ENCODE data around the gene JAGN1. TPM values are rescaled to one million over a fixed set of nuclear protein-coding genes. Genes with fewer than 3 reads are reported as not detected.

JAGN1 gene
- total and polyA plus RNA-seq, 9 of the 15 experiments (the other 6 are each of a cell fraction or from before 2014, with no cell fraction given): 31.6 to 77.8 (median 40.3) TPM

GRCh38 chr3:9899289-9899791 lies 8.9 kb downstream of the JAGN1 start (continued):
- no peak for TF ChIP-seq BRF2 (IDR thresholded peaks at IDR 0.05; ENCODE audit: borderline replicate concordance, insufficient read depth, insufficient read length)
- TF ChIP-seq KLF10 (CRISPR knock-in tag; IDR thresholded peaks at IDR 0.05): no peak
- TF ChIP-seq DNMT1 (IDR thresholded peaks at IDR 0.05): no peak
- no peak for TF ChIP-seq MAFF (IDR thresholded peaks at IDR 0.05; ENCODE audit: low read length)
- no peak for TF ChIP-seq KLF16 (IDR thresholded peaks at IDR 0.05)
- TF ChIP-seq ZBTB26 (CRISPR knock-in tag; IDR thresholded peaks at IDR 0.05): 0 out of 2 replicates have a peak, but pooled peaks have one; percentile 81
- TF ChIP-seq MTA2 (IDR thresholded peaks at IDR 0.05; ENCODE audit: low read depth): peak; percentile 34; the same call in 1 of the 2 replicates
- TF ChIP-seq ELF1 (tag; IDR thresholded peaks at IDR 0.05): no peak
- TF ChIP-seq GATA2 (CRISPR knock-in tag; IDR thresholded peaks at IDR 0.05): peak; percentile 57
- TF ChIP-seq LARP7 (IDR thresholded peaks at IDR 0.05): peak; percentile 85
- TF ChIP-seq NUFIP1 (IDR thresholded peaks at IDR 0.05; ENCODE audit: partially characterized antibody): no peak
- 0 out of 2 replicates have a peak, but pooled peaks have one; percentile 79 for TF ChIP-seq SMARCE1 (IDR thresholded peaks at IDR 0.05)
- TF ChIP-seq DPF2 (IDR thresholded peaks at IDR 0.05): peak; percentile 66
- TF ChIP-seq NKRF (IDR thresholded peaks at IDR 0.05; ENCODE audit: borderline replicate concordance): peak; percentile 55; the same call in 1 of the 2 replicates
- TF ChIP-seq NR0B1 (IDR thresholded peaks at IDR 0.05; ENCODE audit: partially characterized antibody): no peak
- TF ChIP-seq ARID2 (IDR thresholded peaks at IDR 0.05): peak; percentile 44; the same call in 1 of the 2 replicates
- TF ChIP-seq POLR2H (tag; IDR thresholded peaks at IDR 0.05; ENCODE audit: low read depth): no peak
- TF ChIP-seq NCOA1 (IDR thresholded peaks at IDR 0.05; ENCODE audit: low read depth): no peak
- peak; percentile 89 for TF ChIP-seq ELF4 (CRISPR knock-in tag; IDR thresholded peaks at IDR 0.05)
- no peak for TF ChIP-seq TFAM (CRISPR knock-in tag; conservative IDR thresholded peaks at IDR 0.05)
- TF ChIP-seq TRIM25 (IDR thresholded peaks at IDR 0.05; ENCODE audit: borderline replicate concordance): peak; percentile 92; the same call in 1 of the 2 replicates
- no peak for TF ChIP-seq CREBBP (IDR thresholded peaks at IDR 0.05; ENCODE audit: low read depth, low read length)
- TF ChIP-seq MYBL2 (IDR thresholded peaks at IDR 0.05; ENCODE audit: low read depth): peak; percentile 34; the same call in 1 of the 2 replicates
- no peak for TF ChIP-seq MYBL2 (CRISPR knock-in tag; IDR thresholded peaks at IDR 0.05; ENCODE audit: borderline replicate concordance)

Measured in K562 (cell line).